ENCODE results near the gene CPLANE2.

CPLANE2 gene

GRCh38 chr1:16237343-16237830 is 404 bp upstream of the CPLANE2 start (continued):
- TF ChIP-seq ZNF626 (tag by site-specific recombination; IDR thresholded peaks at IDR 0.05) (no peak), MYNN (tag by site-specific recombination; IDR thresholded peaks at IDR 0.05; ENCODE audit: borderline replicate concordance) (no peak), ZFP3 (tag by site-specific recombination; IDR thresholded peaks at IDR 0.05; ENCODE audit: low read depth) (no peak), ZSCAN18 (tag by site-specific recombination; IDR thresholded peaks at IDR 0.05) (no peak), KLF7 (tag by site-specific recombination; IDR thresholded peaks at IDR 0.05; ENCODE audit: borderline replicate concordance) (no peak), ZNF677 (tag by site-specific recombination; IDR thresholded peaks at IDR 0.05) (no peak), ZNF18 (tag by site-specific recombination; IDR thresholded peaks at IDR 0.05) (no peak)

GRCh38 chr1:16235944-16236510 is 956 bp downstream of the CPLANE2 start:
- Histone ChIP-seq H3K36me3 (ENCODE audit: control insufficient read depth in 2 of 2, insufficient read depth in 1 of 2, low read length in 2 of 2) (peaks cover 0 to 22% of the 10 kb centered on the region in 2 experiments; a peak in 1 of 3 replicates), H3K9me3 (ENCODE audit: control insufficient read depth, insufficient read depth, low read depth, low read length) (no peaks in the 10 kb centered on the region), H3K27ac (ENCODE audit: extremely low read depth, low read depth, low read length) (no peak overlapping the region), H3K4me1 (ENCODE audit: control insufficient read depth, insufficient read depth, low read length) (peaks cover 9% of the 10 kb centered on the region), H3K4me3 (ENCODE audit: low read depth, low read length) (peak overlapping the region; percentile 69)
- TF ChIP-seq ZNF549 (tag by site-specific recombination; IDR thresholded peaks at IDR 0.05) (no peak), ZBTB20 (tag by site-specific recombination; IDR thresholded peaks at IDR 0.05) (peak; percentile 43; the same call in 1 of the 2 replicates), PRDM10 (tag by site-specific recombination; IDR thresholded peaks at IDR 0.05) (peak; percentile 87), ZIC2 (tag by site-specific recombination; IDR thresholded peaks at IDR 0.05) (peak; percentile 69), CTCF (tag by site-specific recombination; IDR thresholded peaks at IDR 0.05) (peak; percentile 70), ZNF600 (tag by site-specific recombination; IDR thresholded peaks at IDR 0.05) (no peak), BCL6B (tag by site-specific recombination; IDR thresholded peaks at IDR 0.05) (no peak), ZNF19 (tag by site-specific recombination; IDR thresholded peaks at IDR 0.05; ENCODE audit: low read depth) (no peak), ZNF114 (tag by site-specific recombination; IDR thresholded peaks at IDR 0.05) (no peak), HOXD13 (CRISPR knock-in tag; IDR thresholded peaks at IDR 0.05; ENCODE audit: borderline replicate concordance) (no peak), KLF16 (tag by site-specific recombination; IDR thresholded peaks at IDR 0.05) (peak; percentile 22; the same call in 1 of the 2 replicates), ZNF302 (tag by site-specific recombination; IDR thresholded peaks at IDR 0.05; ENCODE audit: low read depth) (no peak), KLF10 (tag by site-specific recombination; IDR thresholded peaks at IDR 0.05) (0 out of 2 replicates have a peak, but pooled peaks have one; percentile 19)
- ChIA-PET POLR2A (interaction anchor here (0.6 to 1.3 kb wide), 2 partner anchors 19 to 28 kb away, joined by 3 to 5 read pairs; no protein-coding TSS in a partner anchor), CTCF (interaction anchor here (0.6 to 1.6 kb wide), 4 partner anchors 10 to 154 kb away, joined by 3 to 5 read pairs (median 4); no protein-coding TSS in a partner anchor)
